ENCODE results near the gene CLCF1. TPM values are rescaled to one million over a fixed set of nuclear protein-coding genes. Genes with fewer than 3 reads are reported as not detected.

Gene CLCF1
- total RNA-seq, 3 donors from 2014 or later (not counting 1 experiment from before 2014, with no cell fraction given) = 9.8 to 13.4 (median 10.3) TPM

DNA sequence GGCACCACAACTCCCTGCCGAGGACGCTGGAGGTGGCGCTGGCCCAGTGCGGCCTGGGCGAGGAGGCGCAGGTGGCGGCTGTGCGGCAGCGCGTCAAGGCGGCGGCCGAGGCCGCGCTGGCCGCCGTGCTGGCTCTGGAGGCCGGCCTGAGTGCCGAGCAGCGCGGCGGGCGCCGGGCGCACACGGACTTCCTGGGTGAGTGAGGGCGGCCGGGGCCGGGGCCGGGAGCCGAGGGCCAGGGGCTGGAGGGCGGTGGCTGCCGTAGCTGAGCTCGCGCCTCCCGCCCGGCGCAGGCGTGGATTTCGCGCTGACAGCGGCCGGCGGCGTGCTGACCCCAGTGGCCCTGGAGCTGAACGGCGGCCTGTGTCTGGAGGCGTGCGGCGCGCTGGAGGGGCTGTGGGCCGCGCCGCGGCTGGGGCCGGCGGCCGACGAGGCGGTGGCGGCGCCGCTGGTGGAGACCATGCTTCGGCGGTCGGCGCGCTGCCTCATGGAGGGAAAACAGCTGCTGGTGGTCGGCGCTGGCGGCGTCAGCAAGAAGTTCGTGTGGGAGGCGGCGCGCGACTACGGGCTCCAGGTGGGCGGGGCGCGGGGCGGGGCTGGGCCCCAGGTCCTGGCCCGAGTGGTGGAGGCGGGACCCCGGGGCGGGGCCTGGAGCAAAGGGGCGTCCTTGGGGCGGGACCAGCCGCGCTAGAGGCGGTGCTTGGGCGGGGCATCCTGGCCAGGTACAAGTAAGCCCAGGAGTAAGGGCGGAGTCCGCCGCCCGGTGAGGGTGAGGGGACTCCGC is 47.4 kb upstream of the CLCF1 start:
- H3K9me3 ChIP-seq (ENCODE audit: control insufficient read depth, insufficient read depth, low read length) = no peaks in the 10 kb centered on the region
- DNase-seq (peak; percentile 97 to 98), ATAC-seq (peak; percentile 92 to 99 (median 95))
- peaks cover 60% of the 10 kb centered on the region for H3K4me1 ChIP-seq (ENCODE audit: control insufficient read depth, insufficient read depth, low read length)
- no peaks in the 10 kb centered on the region for H3K27me3 Mint-ChIP-seq (ENCODE audit: low read depth in 2 of 2)
- no peaks in the 10 kb centered on the region for H3K36me3 Mint-ChIP-seq
- intact Hi-C loops (cut with micrococcal nuclease) = loop anchor here (2.0 kb wide), 1 partner anchor 18 kb away; no protein-coding TSS in a partner anchor
- under 1% methylated on average over 97 of the region's 97 CpGs for WGBS (ENCODE audit: insufficient coverage)
- peak overlapping the region; percentile 79 for H3K27ac ChIP-seq (ENCODE audit: low read length)
- no peaks in the 10 kb centered on the region for H3K9me3 Mint-ChIP-seq
- TF ChIP-seq, protein P1, sequence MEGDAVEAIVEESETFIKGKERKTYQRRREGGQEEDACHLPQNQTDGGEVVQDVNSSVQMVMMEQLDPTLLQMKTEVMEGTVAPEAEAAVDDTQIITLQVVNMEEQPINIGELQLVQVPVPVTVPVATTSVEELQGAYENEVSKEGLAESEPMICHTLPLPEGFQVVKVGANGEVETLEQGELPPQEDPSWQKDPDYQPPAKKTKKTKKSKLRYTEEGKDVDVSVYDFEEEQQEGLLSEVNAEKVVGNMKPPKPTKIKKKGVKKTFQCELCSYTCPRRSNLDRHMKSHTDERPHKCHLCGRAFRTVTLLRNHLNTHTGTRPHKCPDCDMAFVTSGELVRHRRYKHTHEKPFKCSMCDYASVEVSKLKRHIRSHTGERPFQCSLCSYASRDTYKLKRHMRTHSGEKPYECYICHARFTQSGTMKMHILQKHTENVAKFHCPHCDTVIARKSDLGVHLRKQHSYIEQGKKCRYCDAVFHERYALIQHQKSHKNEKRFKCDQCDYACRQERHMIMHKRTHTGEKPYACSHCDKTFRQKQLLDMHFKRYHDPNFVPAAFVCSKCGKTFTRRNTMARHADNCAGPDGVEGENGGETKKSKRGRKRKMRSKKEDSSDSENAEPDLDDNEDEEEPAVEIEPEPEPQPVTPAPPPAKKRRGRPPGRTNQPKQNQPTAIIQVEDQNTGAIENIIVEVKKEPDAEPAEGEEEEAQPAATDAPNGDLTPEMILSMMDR (IDR thresholded peaks at IDR 0.05) = no peak
- no peaks in the 10 kb centered on the region for H3K27me3 ChIP-seq (ENCODE audit: control insufficient read depth, insufficient read depth, low read length)
- H3K4me3 ChIP-seq (ENCODE audit: low read length) = peak overlapping the region; percentile 38
- H3K36me3 ChIP-seq (ENCODE audit: control insufficient read depth, insufficient read depth, low read length) = no peaks in the 10 kb centered on the region
- H3K4me1 Mint-ChIP-seq = peaks cover 21 to 70% of the 10 kb centered on the region in 2 donors
- H3K27ac Mint-ChIP-seq = peak overlapping the region; percentile 83 to 87
- H3K4me3 Mint-ChIP-seq = peak overlapping the region; percentile 79

DNA sequence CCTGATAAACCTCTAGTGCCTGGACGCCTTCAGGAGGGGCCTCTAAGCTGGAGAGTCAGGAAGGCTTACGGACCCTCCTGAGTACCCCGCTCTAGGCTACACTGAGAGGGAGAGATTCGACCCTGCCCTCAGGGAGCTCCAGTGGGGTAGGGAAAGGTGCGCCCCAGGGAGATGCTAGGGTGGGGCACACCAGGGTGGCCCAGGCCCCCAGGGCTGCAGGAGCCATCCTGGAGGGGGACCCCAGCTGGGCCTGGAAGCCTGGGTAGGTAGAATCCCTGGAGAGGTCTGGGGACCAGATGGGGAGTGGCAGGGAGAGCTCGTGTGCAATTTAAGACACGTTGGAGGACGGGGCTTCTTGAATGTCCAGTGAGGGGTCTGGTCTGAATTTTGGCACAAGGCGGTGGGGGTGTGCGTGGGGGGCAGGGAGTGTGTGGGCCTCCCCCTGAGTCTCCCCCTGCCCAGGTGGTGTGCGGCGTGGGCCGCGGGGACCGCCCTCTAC is 46.8 kb upstream of the CLCF1 start:
- Mint-ChIP-seq H3K27ac (peak overlapping the region; percentile 83 to 87), H3K9me3 (no peaks in the 10 kb centered on the region), H3K4me1 (peaks cover 21 to 71% of the 10 kb centered on the region in 2 donors), H3K27me3 (ENCODE audit: low read depth in 2 of 2) (no peaks in the 10 kb centered on the region), H3K36me3 (no peaks in the 10 kb centered on the region), H3K4me3 (peak overlapping the region; percentile 79)
- H3K4me1 ChIP-seq (ENCODE audit: control insufficient read depth, insufficient read depth, low read length) = peaks cover 63% of the 10 kb centered on the region
- H3K4me3 ChIP-seq (ENCODE audit: low read length) = peak overlapping the region; percentile 38
- WGBS (ENCODE audit: insufficient coverage) = 35% methylated on average over 15 of the region's 15 CpGs
- H3K36me3 ChIP-seq (ENCODE audit: control insufficient read depth, insufficient read depth, low read length) = no peaks in the 10 kb centered on the region
- H3K9me3 ChIP-seq (ENCODE audit: control insufficient read depth, insufficient read depth, low read length) = no peaks in the 10 kb centered on the region
- intact Hi-C loops (cut with micrococcal nuclease) = loop anchor here (2.0 kb wide), 1 partner anchor 17 kb away; no protein-coding TSS in a partner anchor
- H3K27ac ChIP-seq (ENCODE audit: low read length) = peak overlapping the region; percentile 79
- TF ChIP-seq, protein P1 (IDR thresholded peaks at IDR 0.05) = no peak
- ATAC-seq (no peak), DNase-seq (no peak)
- H3K27me3 ChIP-seq (ENCODE audit: control insufficient read depth, insufficient read depth, low read length) = no peaks in the 10 kb centered on the region

DNA sequence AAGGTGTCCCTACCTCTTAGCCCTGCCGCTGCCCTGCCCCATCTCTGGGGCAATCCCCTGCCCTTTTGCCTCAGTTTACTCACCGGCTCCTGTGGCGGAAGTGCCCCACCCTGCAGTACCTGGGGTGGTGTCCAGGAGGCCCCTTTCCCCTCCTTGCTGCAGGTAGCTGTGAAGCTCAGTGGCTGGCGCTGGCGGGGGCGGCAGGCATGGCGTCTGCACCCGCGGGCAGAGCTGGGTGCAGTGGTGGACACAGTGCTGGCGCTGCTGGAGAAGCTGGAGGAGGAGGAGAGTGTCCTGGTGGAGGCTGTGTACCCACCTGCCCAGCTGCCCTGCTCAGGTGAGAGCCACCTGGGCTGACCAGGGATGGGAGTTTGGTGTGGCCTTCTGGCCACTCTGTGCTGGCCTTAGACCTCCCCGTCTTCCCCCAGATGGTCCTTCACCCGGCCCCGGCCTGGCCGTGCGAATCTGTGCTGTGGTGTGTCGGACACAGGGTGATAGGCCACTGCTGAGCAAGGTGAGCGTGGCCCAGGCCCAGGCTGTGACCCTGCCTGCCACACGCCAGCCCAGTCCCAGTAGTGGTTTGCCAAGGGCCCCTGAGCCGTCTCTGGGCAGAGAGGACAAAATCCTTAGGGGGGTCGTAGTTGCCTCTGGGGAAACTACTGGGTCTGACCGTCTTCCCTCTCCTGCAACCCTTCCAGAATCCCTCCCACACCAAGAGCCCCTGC is 46.1 kb upstream of the CLCF1 start:
- Histone ChIP-seq H3K27ac (ENCODE audit: low read length) (peak overlapping the region; percentile 79), H3K27me3 (ENCODE audit: control insufficient read depth, insufficient read depth, low read length) (no peaks in the 10 kb centered on the region), H3K9me3 (ENCODE audit: control insufficient read depth, insufficient read depth, low read length) (no peaks in the 10 kb centered on the region), H3K4me3 (ENCODE audit: low read length) (no peak overlapping the region), H3K4me1 (ENCODE audit: control insufficient read depth, insufficient read depth, low read length) (peaks cover 68% of the 10 kb centered on the region), H3K36me3 (ENCODE audit: control insufficient read depth, insufficient read depth, low read length) (no peaks in the 10 kb centered on the region)
- Mint-ChIP-seq H3K27ac (peak overlapping the region; percentile 83 to 87), H3K27me3 (ENCODE audit: low read depth in 2 of 2) (no peaks in the 10 kb centered on the region), H3K4me3 (peak overlapping the region; percentile 79), H3K4me1 (peaks cover 16 to 69% of the 10 kb centered on the region in 2 donors), H3K9me3 (no peaks in the 10 kb centered on the region), H3K36me3 (no peaks in the 10 kb centered on the region)
- TF ChIP-seq, protein P1 (IDR thresholded peaks at IDR 0.05) = no peak
- intact Hi-C loops (cut with micrococcal nuclease) = loop anchor here (2.0 kb wide), 1 partner anchor 17 kb away; no protein-coding TSS in a partner anchor
- DNase-seq (no peak), ATAC-seq (no peak)
- WGBS (ENCODE audit: insufficient coverage) = 84% methylated on average over 21 of the region's 21 CpGs

Data from natural killer cell (primary cell).